H1 (cell line): ENCODE measurements around the gene GNS. TPM values are rescaled to one million over a fixed set of nuclear protein-coding genes. Genes with fewer than 3 reads are reported as not detected.

Experiments
- CTCF ChIA-PET: fragments of 300-600 bp; sonication (Branson Sonifier 250); formaldehyde crosslinking; loops from one replicate; lab custom pipeline; 2021; ENCODE audit not compliant: partially characterized antibody; lab: Charles Lee
- POLR2A ChIA-PET: fragments of 300-600 bp; sonication (Branson Sonifier 250); formaldehyde crosslinking; loops from one replicate; lab custom pipeline; 2021; ENCODE audit warnings: inconsistent platforms; ENCODE audit not compliant: partially characterized antibody; lab: Charles Lee
- DNase-seq, 2 experiments: peaks; one replicate each; pipeline versions ENCODE4 v3.0.0 to v3.0.0-alpha.2; 2010 to 2022; ENCODE audit warnings: low spot score in 2 of 2, low read depth in 1 of 2, mixed read lengths in 1 of 2
- FAIRE-seq: peaks from 2 replicates; lab custom pipeline; 2011; peaks lifted over from hg19 to GRCh38; lab: Jason Lieb, UNC
- H2AFZ ChIP-seq: 2 replicates; pipeline ENCODE4 v1.8.1; 2012; ENCODE audit warnings: low read length, inconsistent platforms
- H2AK5ac ChIP-seq: 2 replicates; pipeline ENCODE4 v1.6.1; 2013; ENCODE audit warnings: low read depth, low read length
- H2BK120ac ChIP-seq: replicated peaks from 2 replicates; pipeline ENCODE3; 2013; ENCODE audit warnings: low read depth, low read length, inconsistent platforms
- H2BK12ac ChIP-seq: 2 replicates; pipeline ENCODE4 v1.6.1; 2013; ENCODE audit warnings: low read depth, low read length
- H2BK15ac ChIP-seq: 2 replicates; pipeline ENCODE4 v1.6.1; 2013; ENCODE audit warnings: low read length
- H2BK20ac ChIP-seq: 2 replicates; pipeline ENCODE4 v1.6.1; 2013; ENCODE audit warnings: low read length
- H2BK5ac ChIP-seq: 2 replicates; pipeline ENCODE4 v1.6.1; 2013; ENCODE audit warnings: low read depth, low read length
- H3K14ac ChIP-seq: 2 replicates; pipeline ENCODE4 v1.6.1; 2013; ENCODE audit warnings: inconsistent platforms; ENCODE audit not compliant: insufficient read length
- H3K18ac ChIP-seq: 2 replicates; pipeline ENCODE4 v1.6.1; 2013; ENCODE audit warnings: low read length; ENCODE audit errors: extremely low read depth
- H3K23ac ChIP-seq: 2 replicates; pipeline ENCODE4 v1.6.1; 2013; ENCODE audit warnings: inconsistent platforms; ENCODE audit not compliant: insufficient read length
- H3K23me2 ChIP-seq: 2 replicates; pipeline ENCODE4 v1.6.1; 2013; ENCODE audit warnings: low read depth, low read length
- H3K27ac ChIP-seq: 2 replicates; pipeline ENCODE4 v1.6.1; 2011; ENCODE audit warnings: low read depth, low read length, inconsistent platforms
- H3K27me3 ChIP-seq, 4 experiments: replicated peaks in 1 of 4; 1 replicate in 1 of 4; 2 replicates in 3 of 4; pipeline versions ENCODE4 v1.6.1 to v1.8.1; 2011 to 2013; ENCODE audit warnings: low read length in 3 of 4, mild to moderate bottlenecking in 3 of 4, inconsistent platforms in 2 of 4, mixed read lengths in 2 of 4, moderate library complexity in 1 of 4; ENCODE audit not compliant: control insufficient read depth in 3 of 4, insufficient read depth in 3 of 4; ENCODE audit errors: extremely low read depth in 1 of 4
- H3K36me3 ChIP-seq, 4 experiments: 2 replicates each; pipeline versions ENCODE4 v1.6.1 to v1.8.1; 2011 to 2013; ENCODE audit warnings: mild to moderate bottlenecking in 4 of 4, low read length in 3 of 4, moderate library complexity in 2 of 4, control low read depth in 1 of 4, inconsistent platforms in 1 of 4; ENCODE audit not compliant: insufficient read depth in 4 of 4, control insufficient read depth in 2 of 4
- H3K4ac ChIP-seq: replicated peaks from 2 replicates; pipeline ENCODE3; 2013; ENCODE audit warnings: low read length, low read depth, mixed read lengths, inconsistent platforms; ENCODE audit not compliant: insufficient read length
- H3K4me1 ChIP-seq, 4 experiments: replicated peaks in 1 of 4; 1 replicate in 1 of 4; 2 replicates in 3 of 4; pipeline versions ENCODE4 v1.6.1 to v1.8.1; 2011 to 2013; ENCODE audit warnings: low read length in 3 of 4, inconsistent platforms in 2 of 4, mixed read lengths in 1 of 4; ENCODE audit not compliant: insufficient read depth in 4 of 4, control insufficient read depth in 3 of 4
- H3K4me2 ChIP-seq, 2 experiments: 2 replicates each; pipeline versions ENCODE4 v1.6.1 to v1.8.1; 2011 to 2013; ENCODE audit warnings: low read depth in 2 of 2, low read length in 2 of 2, control low read depth in 1 of 2, inconsistent platforms in 1 of 2, mild to moderate bottlenecking in 1 of 2; ENCODE audit not compliant: insufficient read depth in 1 of 2
- H3K4me3 ChIP-seq, 4 experiments: fragments of 200-600, 300-600 bp in 1 of 4; sonication (generic), shearing (Covaris generic), sonication (Bioruptor Twin) in 1 of 4; 2 replicates each; pipeline versions ENCODE4 v1.5.1 to v1.8.1; 2011 to 2016; ENCODE audit warnings: low read length in 4 of 4, low read depth in 3 of 4, control low read depth in 2 of 4, inconsistent platforms in 2 of 4, mild to moderate bottlenecking in 2 of 4, mixed read lengths in 1 of 4, moderate library complexity in 1 of 4; ENCODE audit not compliant: insufficient read depth in 2 of 4; ENCODE audit errors: extremely low read depth in 1 of 4
- H3K56ac ChIP-seq: replicated peaks from 2 replicates; pipeline ENCODE3; 2013; ENCODE audit warnings: low read depth, mild to moderate bottlenecking, mixed read lengths, low read length, inconsistent platforms; ENCODE audit not compliant: insufficient read length
- H3K79me1 ChIP-seq: 2 replicates; pipeline ENCODE4 v1.6.1; 2013; ENCODE audit warnings: low read depth, low read length, control low read depth
- H3K79me2 ChIP-seq, 2 experiments: 2 replicates each; pipeline versions ENCODE4 v1.6.1 to v1.8.1; 2012 to 2013; ENCODE audit warnings: low read length in 2 of 2, mild to moderate bottlenecking in 2 of 2, inconsistent platforms in 1 of 2; ENCODE audit not compliant: insufficient read depth in 2 of 2, control insufficient read depth in 1 of 2
- H3K9ac ChIP-seq, 4 experiments: replicated peaks in 1 of 4; 1 replicate in 1 of 4; 2 replicates in 3 of 4; pipeline versions ENCODE4 v1.6.1 to v1.8.1; 2011 to 2013; ENCODE audit warnings: low read depth in 3 of 4, low read length in 3 of 4, control low read depth in 2 of 4, mild to moderate bottlenecking in 2 of 4, moderate library complexity in 2 of 4, inconsistent platforms in 1 of 4; ENCODE audit errors: extremely low read depth in 1 of 4
- H3K9me3 ChIP-seq, 2 experiments: 2 replicates each; pipeline versions ENCODE4 v1.6.1 to v1.8.1; 2012 to 2013; ENCODE audit warnings: mild to moderate bottlenecking in 2 of 2, moderate library complexity in 2 of 2, control low read depth in 1 of 2, inconsistent platforms in 1 of 2, low read depth in 1 of 2, low read length in 1 of 2, mixed read lengths in 1 of 2; ENCODE audit not compliant: insufficient read depth in 2 of 2
- H4K20me1 ChIP-seq, 2 experiments: replicated peaks in 1 of 2; 2 replicates each; pipeline versions ENCODE3 to v1.8.1; 2011 to 2013; ENCODE audit warnings: inconsistent platforms in 2 of 2, low read length in 2 of 2, mild to moderate bottlenecking in 1 of 2; ENCODE audit not compliant: insufficient read depth in 2 of 2, control insufficient read depth in 1 of 2
- H4K5ac ChIP-seq: 2 replicates; pipeline ENCODE4 v1.6.1; 2013; ENCODE audit warnings: low read length, low read depth, mixed read lengths, inconsistent platforms; ENCODE audit not compliant: insufficient read length
- H4K8ac ChIP-seq: 2 replicates; pipeline ENCODE4 v1.8.0; 2013; ENCODE audit warnings: mild to moderate bottlenecking, moderate library complexity, low read length, inconsistent platforms; ENCODE audit not compliant: insufficient read depth; ENCODE audit errors: extremely low read depth
- H4K91ac ChIP-seq: replicated peaks from 2 replicates; pipeline ENCODE3; 2013; ENCODE audit warnings: low read length, mixed read lengths, inconsistent platforms; ENCODE audit not compliant: insufficient read length
- CTCF ChIP-seq, 3 experiments: IDR thresholded peaks; 1 replicate in 2 of 3; 2 replicates in 1 of 3; pipeline versions ENCODE4 v1.5.1 to v1.6.1; 2011; ENCODE audit warnings: low read length in 3 of 3, mild to moderate bottlenecking in 3 of 3, inconsistent platforms in 2 of 3, low read depth in 1 of 3, moderate library complexity in 1 of 3; ENCODE audit not compliant: insufficient read depth in 1 of 3; ENCODE audit errors: control extremely low read depth in 1 of 3
- HDAC6 ChIP-seq: IDR thresholded peaks from one replicate; pipeline ENCODE4 v1.7.1; 2012; ENCODE audit warnings: low read depth, mild to moderate bottlenecking, inconsistent platforms, low read length, moderate library complexity
- POU5F1 ChIP-seq: IDR thresholded peaks from 2 replicates; pipeline ENCODE4 v1.6.1; 2011; ENCODE audit warnings: low read depth, mild to moderate bottlenecking, low read length, moderate library complexity
- RNF2 ChIP-seq: fragments of 200-900, 300-1000 bp; sonication (generic); IDR thresholded peaks from 2 replicates; pipeline ENCODE4 v1.7.1; 2016; ENCODE audit warnings: borderline replicate concordance, low read depth, mild to moderate bottlenecking, antibody characterized with exemption, low read length; ENCODE audit not compliant: poor library complexity, severe bottlenecking; ENCODE audit errors: missing control alignments
- RXRA ChIP-seq: IDR thresholded peaks from 2 replicates; pipeline ENCODE4 v1.6.1; 2011; ENCODE audit warnings: low read depth, mild to moderate bottlenecking, low read length, moderate library complexity; ENCODE audit not compliant: insufficient read depth
- SP2 ChIP-seq: IDR thresholded peaks from 2 replicates; pipeline ENCODE4 v1.6.1; 2012; ENCODE audit warnings: mild to moderate bottlenecking, low read length, inconsistent platforms
- SP4 ChIP-seq: IDR thresholded peaks from 2 replicates; pipeline ENCODE4 v1.6.1; 2012; ENCODE audit warnings: low read length, inconsistent platforms
- SRF ChIP-seq: IDR thresholded peaks from 2 replicates; pipeline ENCODE4 v1.6.1; 2011; ENCODE audit warnings: mild to moderate bottlenecking, low read depth, low read length, moderate library complexity
- TAF1 ChIP-seq: IDR thresholded peaks from 2 replicates; pipeline ENCODE4 v1.6.1; 2011; ENCODE audit warnings: mild to moderate bottlenecking, low read depth, low read length
- TAF7 ChIP-seq: optimal IDR thresholded peaks from 2 replicates; pipeline ENCODE3; 2011; ENCODE audit warnings: low read depth, mild to moderate bottlenecking, inconsistent platforms, low read length, moderate library complexity, borderline replicate concordance
- TEAD4 ChIP-seq: IDR thresholded peaks from 2 replicates; pipeline ENCODE4 v1.6.1; 2012; ENCODE audit warnings: low read depth, low read length, inconsistent platforms, mixed read lengths
- WGBS, 2 experiments: shearing (Covaris generic) in 1 of 2; methylation state at CpG; one replicate each; pipeline versions ENCODE4 v1.1.6 to v1.1.7; 2013 to 2015; ENCODE audit warnings: low lambda C conversion rate in 2 of 2, mixed read lengths in 2 of 2, inconsistent platforms in 1 of 2, low coverage in 1 of 2, missing lambda C conversion rate in 1 of 2; ENCODE audit not compliant: insufficient replicate concordance in 2 of 2, insufficient coverage in 1 of 2, insufficient read length in 1 of 2; ENCODE audit errors: extremely low coverage in 1 of 2, missing lambda C conversion rate in 1 of 2; 5-methylcytosine and 5-hydroxymethylcytosine counted together
- polyA plus RNA-seq, 7 experiments: library from polyadenylated mRNA; depleted of rRNA in 3 of 7; stranded (reverse) in 5 of 7; unstranded in 2 of 7; fragments of >200 nt in 5 of 7; fragments of 200-250 nt in 2 of 7; gene quantifications; 1 replicate in 5 of 7; 2 replicates in 1 of 7; 4 replicates in 1 of 7; pipeline versions ENCODE4 v1.2.1 to v1.2.3, GENCODE V29; 2011 to 2013; ENCODE audit warnings: missing spikeins in 2 of 7, mixed read lengths in 2 of 7
- total RNA-seq: library from RNA; stranded (reverse); fragmentation: NEBNext Ultra II Directional; extraction: Animal tissue kit (Norgen Biotek cat#: 25700); gene quantifications from 2 replicates; pipeline ENCODE4 v1.2.1, GENCODE V29; 2021

Gene GNS
- total and polyA plus RNA-seq, 2 of the 8 experiments (the other 6 are each of a cell fraction or from before 2014, with no cell fraction given), result 16.0 to 28.5 TPM

- no peaks in the 10 kb centered on the region for H3K9me3 ChIP-seq
- FAIRE-seq, result no peak
- no peak overlapping the region for H4K91ac ChIP-seq
- DNase-seq, result no peak
- no peak overlapping the region for H4K8ac ChIP-seq
- WGBS, 2 experiments, result 93% methylated on average over 11 of the region's 11 CpGs; no CpG with 5 or more reads in 1 of the 2 experiments
- peak overlapping the region; percentile 61 for H3K23ac ChIP-seq
- H3K79me1 ChIP-seq, result no peaks in the 10 kb centered on the region
- H3K79me2 ChIP-seq, result no peaks in the 10 kb centered on the region
- no peak overlapping the region for H3K56ac ChIP-seq
- H2AFZ ChIP-seq, result no peak overlapping the region
- no peak overlapping the region for H3K4me3 ChIP-seq
- H3K14ac ChIP-seq, result no peak overlapping the region
- H3K4ac ChIP-seq, result no peak overlapping the region
- H3K4me2 ChIP-seq, result no peak overlapping the region
- no peak overlapping the region for H3K18ac ChIP-seq
- no peak overlapping the region for H2BK5ac ChIP-seq
- no peak overlapping the region for H2BK15ac ChIP-seq
- no peaks in the 10 kb centered on the region for H3K23me2 ChIP-seq
- no peak overlapping the region for H2BK12ac ChIP-seq
- H3K27me3 ChIP-seq, result no peaks in the 10 kb centered on the region
- POLR2A ChIA-PET, result interaction anchor here (0.6 kb wide), 1 partner anchor 367 kb away, joined by 3 read pairs; no protein-coding TSS in a partner anchor
- no peak overlapping the region for H3K9ac ChIP-seq
- H2AK5ac ChIP-seq, result no peak overlapping the region
- no peak overlapping the region for H2BK120ac ChIP-seq
- no peaks in the 10 kb centered on the region for H3K4me1 ChIP-seq
- no peak overlapping the region for H2BK20ac ChIP-seq
- H3K27ac ChIP-seq, result no peak overlapping the region
- no peaks in the 10 kb centered on the region for H4K20me1 ChIP-seq
- peaks cover 2 to 39% (median 8%) of the 10 kb centered on the region in 4 experiments; a peak in 7 of 8 replicates for H3K36me3 ChIP-seq
- CTCF ChIA-PET, result interaction anchor here (0.6 to 1.3 kb wide), 2 partner anchors 116 to 513 kb away, joined by 3 to 4 read pairs; no protein-coding TSS in a partner anchor
- H4K5ac ChIP-seq, result no peak overlapping the region
- TF ChIP-seq RNF2, result no peak
- no peak for TF ChIP-seq SRF
- TF ChIP-seq HDAC6, result no peak
- no peak for TF ChIP-seq TEAD4
- no peak for TF ChIP-seq SP2
- TF ChIP-seq RXRA, result no peak
- no peak for TF ChIP-seq CTCF (IDR thresholded peaks at IDR 0.05; ENCODE audit: control extremely low read depth in 1 of 3, insufficient read depth in 1 of 3, low read depth in 1 of 3, low read length in 3 of 3)
- no peak for TF ChIP-seq SP4
- no peak for TF ChIP-seq TAF1
- TF ChIP-seq POU5F1, result no peak
- TF ChIP-seq TAF7, result no peak
These were observed 34.9 kb downstream of the GNS start for GRCh38 chr12:64724201-64724745.
